ENCODE results near the gene WDR27.
"Not testable (repeated sequence)": the region's sequence is repeated elsewhere in the genome, so short reads cannot be mapped to it uniquely, and the experiment has no call there.

The WDR27 gene

GRCh38 chr6:169648617-169649016 is 53.2 kb downstream of the WDR27 start:
- no peaks in the 10 kb centered on the region for H3K9me3 ChIP-seq (ENCODE audit: control insufficient read depth, insufficient read depth, low read length)
- H3K36me3 ChIP-seq (ENCODE audit: insufficient read depth, low read length) = no peaks in the 10 kb centered on the region; the same call in 1 of the 2 replicates
- H3K9ac ChIP-seq (ENCODE audit: low read depth, low read length) = no peak overlapping the region
- H3K4me1 ChIP-seq (ENCODE audit: insufficient read depth, low read length) = no peaks in the 10 kb centered on the region

- no peaks in the 10 kb centered on the region; the same call in 1 of the 2 replicates for H3K36me3 ChIP-seq (ENCODE audit: insufficient read depth, low read length)
- no peaks in the 10 kb centered on the region for H3K9me3 ChIP-seq (ENCODE audit: control insufficient read depth, insufficient read depth, low read length)
- no peak overlapping the region for H3K9ac ChIP-seq (ENCODE audit: low read depth, low read length)
- H3K4me1 ChIP-seq (ENCODE audit: insufficient read depth, low read length) = no peaks in the 10 kb centered on the region
These were observed 53.7 kb downstream of the WDR27 start for GRCh38 chr6:169648092-169648491.

- no peaks in the 10 kb centered on the region; the same call in 1 of the 2 replicates for H3K36me3 ChIP-seq (ENCODE audit: insufficient read depth, low read length)
- H3K4me1 ChIP-seq (ENCODE audit: insufficient read depth, low read length) = no peaks in the 10 kb centered on the region
- H3K9ac ChIP-seq (ENCODE audit: low read depth, low read length) = no peak overlapping the region
- no peaks in the 10 kb centered on the region for H3K9me3 ChIP-seq (ENCODE audit: control insufficient read depth, insufficient read depth, low read length)
These were observed 54.2 kb downstream of the WDR27 start for GRCh38 chr6:169647637-169648036.

GRCh38 chr6:169646906-169647567 is 54.8 kb downstream of the WDR27 start:
- Histone ChIP-seq H3K4me1 (ENCODE audit: insufficient read depth, low read length) (no peaks in the 10 kb centered on the region), H3K9me3 (ENCODE audit: control insufficient read depth, insufficient read depth, low read length) (no peaks in the 10 kb centered on the region), H3K9ac (ENCODE audit: low read depth, low read length) (no peak overlapping the region)

GRCh38 chr6:169645459-169645858 is 56.4 kb downstream of the WDR27 start:
- H3K9me3 ChIP-seq (ENCODE audit: control insufficient read depth, insufficient read depth, low read length); H3K36me3 ChIP-seq (ENCODE audit: insufficient read depth, low read length); H3K9ac ChIP-seq (ENCODE audit: low read depth, low read length); H3K4me1 ChIP-seq (ENCODE audit: insufficient read depth, low read length): not testable (repeated sequence)

More at GRCh38 chr6:169646906-169647567, 54.8 kb downstream of the WDR27 start:
- H3K36me3 ChIP-seq (ENCODE audit: insufficient read depth, low read length) = no peaks in the 10 kb centered on the region; the same call in 1 of the 2 replicates

- Histone ChIP-seq H3K9ac (ENCODE audit: low read depth, low read length) (no peak overlapping the region), H3K36me3 (ENCODE audit: insufficient read depth, low read length) (no peaks in the 10 kb centered on the region; the same call in 1 of the 2 replicates), H3K4me1 (ENCODE audit: insufficient read depth, low read length) (no peaks in the 10 kb centered on the region), H3K9me3 (ENCODE audit: control insufficient read depth, insufficient read depth, low read length) (no peaks in the 10 kb centered on the region)
These were observed 58.3 kb downstream of the WDR27 start for GRCh38 chr6:169643521-169643920.

- no peaks in the 10 kb centered on the region for H3K4me1 ChIP-seq (ENCODE audit: insufficient read depth, low read length)
- no peak overlapping the region for H3K9ac ChIP-seq (ENCODE audit: low read depth, low read length)
- peaks cover 3% of the 10 kb centered on the region for H3K36me3 ChIP-seq (ENCODE audit: insufficient read depth, low read length)
- H3K9me3 ChIP-seq (ENCODE audit: control insufficient read depth, insufficient read depth, low read length) = no peaks in the 10 kb centered on the region
These were observed 59.4 kb downstream of the WDR27 start for GRCh38 chr6:169642455-169642854.

- Histone ChIP-seq H3K9me3 (ENCODE audit: control insufficient read depth, insufficient read depth, low read length) (no peaks in the 10 kb centered on the region), H3K4me1 (ENCODE audit: insufficient read depth, low read length) (no peaks in the 10 kb centered on the region), H3K36me3 (ENCODE audit: insufficient read depth, low read length) (peaks cover 5% of the 10 kb centered on the region), H3K9ac (ENCODE audit: low read depth, low read length) (no peak overlapping the region)
These were observed 60.3 kb downstream of the WDR27 start for GRCh38 chr6:169641461-169642085.

GRCh38 chr6:169640983-169641382 is 60.8 kb downstream of the WDR27 start:
- Histone ChIP-seq H3K9ac (ENCODE audit: low read depth, low read length) (no peak overlapping the region), H3K36me3 (ENCODE audit: insufficient read depth, low read length) (peaks cover 5% of the 10 kb centered on the region), H3K9me3 (ENCODE audit: control insufficient read depth, insufficient read depth, low read length) (no peaks in the 10 kb centered on the region), H3K4me1 (ENCODE audit: insufficient read depth, low read length) (no peaks in the 10 kb centered on the region)

GRCh38 chr6:169640351-169640852 is 61.4 kb downstream of the WDR27 start:
- H3K9ac ChIP-seq (ENCODE audit: low read depth, low read length) = no peak overlapping the region
- H3K4me1 ChIP-seq (ENCODE audit: insufficient read depth, low read length) = no peaks in the 10 kb centered on the region
- H3K9me3 ChIP-seq (ENCODE audit: control insufficient read depth, insufficient read depth, low read length) = no peaks in the 10 kb centered on the region
- peaks cover 5% of the 10 kb centered on the region for H3K36me3 ChIP-seq (ENCODE audit: insufficient read depth, low read length)

- H3K9me3 ChIP-seq (ENCODE audit: control insufficient read depth, insufficient read depth, low read length) = no peaks in the 10 kb centered on the region
- H3K36me3 ChIP-seq (ENCODE audit: insufficient read depth, low read length) = peaks cover 5% of the 10 kb centered on the region
- H3K4me1 ChIP-seq (ENCODE audit: insufficient read depth, low read length) = no peaks in the 10 kb centered on the region
- H3K9ac ChIP-seq (ENCODE audit: low read depth, low read length) = no peak overlapping the region
These were observed 62.1 kb downstream of the WDR27 start for GRCh38 chr6:169639653-169640278.

GRCh38 chr6:169638915-169639314 is 62.9 kb downstream of the WDR27 start:
- H3K9me3 ChIP-seq (ENCODE audit: control insufficient read depth, insufficient read depth, low read length) = no peaks in the 10 kb centered on the region
- H3K9ac ChIP-seq (ENCODE audit: low read depth, low read length) = no peak overlapping the region
- H3K4me1 ChIP-seq (ENCODE audit: insufficient read depth, low read length) = no peaks in the 10 kb centered on the region
- H3K36me3 ChIP-seq (ENCODE audit: insufficient read depth, low read length) = peaks cover 5% of the 10 kb centered on the region

- no peak overlapping the region for H3K9ac ChIP-seq (ENCODE audit: low read depth, low read length)
- no peaks in the 10 kb centered on the region for H3K4me1 ChIP-seq (ENCODE audit: insufficient read depth, low read length)
- peaks cover 5% of the 10 kb centered on the region; the same call in 1 of the 2 replicates for H3K36me3 ChIP-seq (ENCODE audit: insufficient read depth, low read length)
- H3K9me3 ChIP-seq (ENCODE audit: control insufficient read depth, insufficient read depth, low read length) = no peaks in the 10 kb centered on the region
These were observed 63.4 kb downstream of the WDR27 start for GRCh38 chr6:169638388-169638787.

- no peaks in the 10 kb centered on the region for H3K9me3 ChIP-seq (ENCODE audit: control insufficient read depth, insufficient read depth, low read length)
- H3K36me3 ChIP-seq (ENCODE audit: insufficient read depth, low read length) = peaks cover 7% of the 10 kb centered on the region
These were observed 66.5 kb downstream of the WDR27 start for GRCh38 chr6:169635345-169635744.

GRCh38 chr6:169632841-169633240 is 69.0 kb downstream of the WDR27 start:
- Histone ChIP-seq H3K36me3 (ENCODE audit: insufficient read depth, low read length) (peaks cover 7% of the 10 kb centered on the region), H3K9me3 (ENCODE audit: control insufficient read depth, insufficient read depth, low read length) (no peaks in the 10 kb centered on the region), H3K4me1 (ENCODE audit: insufficient read depth, low read length) (0 out of 2 replicates have a peak, but pooled peaks cover 6% of the 10 kb centered on the region), H3K9ac (ENCODE audit: low read depth, low read length) (no peak overlapping the region)

More at GRCh38 chr6:169635345-169635744, 66.5 kb downstream of the WDR27 start:
- Histone ChIP-seq H3K4me1 (ENCODE audit: insufficient read depth, low read length) (no peaks in the 10 kb centered on the region), H3K9ac (ENCODE audit: low read depth, low read length) (no peak overlapping the region)
